GM12873 (cell line): ENCODE data around the gene PSMB1.

Experiments
- CTCF ChIP-seq: IDR thresholded peaks from 2 replicates; pipeline ENCODE4 v1.5.1; 2012; ENCODE audit warnings: low read depth, mild to moderate bottlenecking, moderate library complexity, low read length, control low read depth; ENCODE audit not compliant: insufficient read depth; ENCODE audit errors: missing control alignments

PSMB1 gene

GRCh38 chr6:170554013-170554795, 1.1 kb upstream of the PSMB1 start, which contains the start of gene TBP:
Gene TBP, plus strand, starts transcription at chr6:170554369. Its CDS starts 2,661 bp downstream, at chr6:170557030.
- no peak for TF ChIP-seq CTCF

GRCh38 chr6:170553534-170554012, 466 bp upstream of the PSMB1 start:
- no peak for TF ChIP-seq CTCF

GRCh38 chr6:170545405-170545804, 7.7 kb downstream of the PSMB1 start:
- no peak for TF ChIP-seq CTCF

- no peak for TF ChIP-seq CTCF
Observed at GRCh38 chr6:170542031-170542719, 10.9 kb downstream of the PSMB1 start.

GRCh38 chr6:170537329-170537728, 15.8 kb downstream of the PSMB1 start:
- TF ChIP-seq CTCF, result no peak

- no peak for TF ChIP-seq CTCF
Observed at GRCh38 chr6:170536671-170537070, 16.4 kb downstream of the PSMB1 start.

GRCh38 chr6:170535004-170535403, 18.1 kb downstream of the PSMB1 start:
- TF ChIP-seq CTCF, result no peak
